BE2C (cell line): ENCODE measurements around the gene IFFO2.

ENCODE experiments used
- DNase-seq: peaks from one replicate; pipeline ENCODE4 v3.0.0-alpha.2; 2020
- H3K27me3 ChIP-seq: fragments of 250-450 bp; sonication (Bioruptor Pico); 2 replicates; pipeline ENCODE4 v1.5.1; 2020; ENCODE audit warnings: mild to moderate bottlenecking
- H3K36me3 ChIP-seq: fragments of 250-450 bp; sonication (Bioruptor Pico); 2 replicates; pipeline ENCODE4 v1.5.1; 2020; ENCODE audit warnings: mild to moderate bottlenecking
- H3K4me1 ChIP-seq: fragments of 250-450 bp; sonication (Bioruptor Pico); 2 replicates; pipeline ENCODE4 v1.5.1; 2020
- H3K4me3 ChIP-seq: 2 replicates; pipeline ENCODE4 v1.5.1; 2011; ENCODE audit warnings: low read depth, low read length
- H3K9me3 ChIP-seq: fragments of 250-450 bp; sonication (Bioruptor Pico); 2 replicates; pipeline ENCODE4 v1.5.1; 2020
- TF ChIP-seq, protein P1 (sequence below): IDR thresholded peaks from 2 replicates; pipeline ENCODE4 v1.5.1; 2012; ENCODE audit warnings: mild to moderate bottlenecking, low read depth, low read length

IFFO2 gene

DNA sequence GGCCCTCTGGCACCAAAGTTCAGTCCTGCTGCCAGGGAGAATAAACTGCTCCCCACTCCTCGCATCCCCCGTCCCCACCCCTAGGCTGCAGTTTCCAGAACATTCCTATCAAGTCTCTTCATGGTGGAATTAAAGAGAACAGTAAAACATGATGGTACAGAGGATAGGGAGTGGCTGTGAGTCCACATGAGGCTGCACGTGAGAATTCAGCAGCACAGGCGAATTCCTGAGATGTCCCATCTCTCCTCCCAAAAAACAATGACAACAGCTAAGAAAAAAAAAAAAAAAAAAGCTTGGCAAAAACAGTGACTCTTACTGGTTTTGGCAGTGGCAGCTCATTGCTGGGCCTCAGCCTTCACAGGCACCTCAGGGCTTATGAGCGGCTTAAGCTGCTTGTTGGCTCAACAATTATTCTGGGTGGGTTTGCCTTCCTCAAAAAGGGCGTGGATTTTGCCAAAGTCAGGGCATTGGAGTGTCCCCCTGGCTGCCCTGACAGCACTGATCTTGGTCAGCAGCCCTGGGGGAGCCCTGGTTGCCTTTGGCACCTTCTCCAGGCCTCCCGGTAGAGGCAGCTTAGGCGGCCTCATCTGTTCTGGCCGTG is 5.7 kb upstream of the IFFO2 start:
- no peak for DNase-seq
- TF ChIP-seq, protein P1, sequence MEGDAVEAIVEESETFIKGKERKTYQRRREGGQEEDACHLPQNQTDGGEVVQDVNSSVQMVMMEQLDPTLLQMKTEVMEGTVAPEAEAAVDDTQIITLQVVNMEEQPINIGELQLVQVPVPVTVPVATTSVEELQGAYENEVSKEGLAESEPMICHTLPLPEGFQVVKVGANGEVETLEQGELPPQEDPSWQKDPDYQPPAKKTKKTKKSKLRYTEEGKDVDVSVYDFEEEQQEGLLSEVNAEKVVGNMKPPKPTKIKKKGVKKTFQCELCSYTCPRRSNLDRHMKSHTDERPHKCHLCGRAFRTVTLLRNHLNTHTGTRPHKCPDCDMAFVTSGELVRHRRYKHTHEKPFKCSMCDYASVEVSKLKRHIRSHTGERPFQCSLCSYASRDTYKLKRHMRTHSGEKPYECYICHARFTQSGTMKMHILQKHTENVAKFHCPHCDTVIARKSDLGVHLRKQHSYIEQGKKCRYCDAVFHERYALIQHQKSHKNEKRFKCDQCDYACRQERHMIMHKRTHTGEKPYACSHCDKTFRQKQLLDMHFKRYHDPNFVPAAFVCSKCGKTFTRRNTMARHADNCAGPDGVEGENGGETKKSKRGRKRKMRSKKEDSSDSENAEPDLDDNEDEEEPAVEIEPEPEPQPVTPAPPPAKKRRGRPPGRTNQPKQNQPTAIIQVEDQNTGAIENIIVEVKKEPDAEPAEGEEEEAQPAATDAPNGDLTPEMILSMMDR = no peak
- Histone ChIP-seq H3K4me1 (no peaks in the 10 kb centered on the region), H3K9me3 (no peaks in the 10 kb centered on the region), H3K36me3 (no peaks in the 10 kb centered on the region), H3K27me3 (peaks cover 8% of the 10 kb centered on the region; the same call in 1 of the 2 replicates), H3K4me3 (no peak overlapping the region)

DNA sequence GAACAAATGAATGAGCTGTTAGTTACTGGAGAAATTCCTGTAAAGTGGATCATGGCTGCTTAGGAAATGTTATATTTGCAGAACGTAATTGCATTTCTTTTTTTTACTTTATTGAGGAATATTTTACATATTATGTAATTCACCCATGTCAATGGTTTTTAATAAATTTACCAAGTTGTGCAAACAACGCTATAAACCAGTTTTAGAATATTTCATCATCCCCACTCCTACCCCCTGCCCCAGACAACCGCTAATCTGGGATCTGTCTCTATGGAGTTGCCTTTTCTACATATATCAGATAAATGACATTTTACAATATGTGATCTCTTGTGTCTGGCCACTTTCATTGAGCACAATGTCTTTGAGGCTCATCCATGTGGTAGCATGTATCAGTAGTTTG is 4.3 kb upstream of the IFFO2 start:
- TF ChIP-seq, protein P1 = no peak
- H3K4me1 ChIP-seq = no peaks in the 10 kb centered on the region

DNA sequence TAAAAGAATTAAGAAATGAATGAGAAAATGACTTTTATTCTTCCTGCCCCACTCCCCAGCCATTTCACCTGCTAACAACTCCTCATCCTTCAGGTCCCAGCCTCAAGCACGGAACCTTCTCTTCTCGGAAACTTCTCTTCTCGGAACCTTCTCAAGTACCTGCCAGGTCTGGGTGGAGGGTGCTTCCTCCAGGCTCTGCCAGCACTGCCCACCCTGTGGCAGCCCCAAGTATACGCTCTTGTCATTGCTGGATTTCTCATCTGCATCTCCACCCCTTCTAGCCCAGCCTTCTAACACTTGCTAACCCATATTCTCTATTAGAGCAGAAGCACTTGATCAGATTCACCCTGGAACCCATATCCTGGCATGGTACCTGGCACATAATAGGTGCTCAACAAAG is 3.9 kb upstream of the IFFO2 start:
- no peaks in the 10 kb centered on the region for H3K36me3 ChIP-seq
- H3K9me3 ChIP-seq = no peaks in the 10 kb centered on the region
- H3K27me3 ChIP-seq = peaks cover 22% of the 10 kb centered on the region
- H3K4me3 ChIP-seq = no peak overlapping the region
- H3K4me1 ChIP-seq = no peaks in the 10 kb centered on the region
- TF ChIP-seq, protein P1 = no peak
- no peak for DNase-seq

More for the DNA sequence above, 4.3 kb upstream of the IFFO2 start:
- DNase-seq = no peak
- Histone ChIP-seq H3K4me3 (no peak overlapping the region), H3K9me3 (no peaks in the 10 kb centered on the region), H3K27me3 (peaks cover 18% of the 10 kb centered on the region), H3K36me3 (no peaks in the 10 kb centered on the region)

DNA sequence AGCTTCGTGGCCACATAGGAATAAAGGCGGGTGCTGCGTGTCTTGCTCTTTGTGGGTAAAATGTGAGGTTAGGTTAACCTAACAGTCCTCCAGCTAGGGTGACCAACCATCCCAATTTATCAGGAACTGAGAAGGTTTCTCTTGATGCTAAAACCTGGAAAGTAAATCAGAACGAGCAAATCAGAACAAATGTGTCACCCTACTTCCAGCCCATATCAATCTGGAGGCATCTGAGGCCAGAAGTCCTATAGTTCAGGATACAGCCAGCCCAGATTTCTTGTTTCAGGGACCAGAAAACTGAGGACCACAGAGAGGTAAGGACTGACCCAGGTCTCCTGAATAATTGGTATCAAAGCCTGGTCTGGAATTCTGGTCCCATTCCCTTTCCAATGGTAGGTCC is 3.1 kb upstream of the IFFO2 start:
- Histone ChIP-seq H3K36me3 (no peaks in the 10 kb centered on the region), H3K27me3 (peaks cover 30% of the 10 kb centered on the region), H3K9me3 (no peaks in the 10 kb centered on the region), H3K4me1 (no peaks in the 10 kb centered on the region), H3K4me3 (no peak overlapping the region)
- TF ChIP-seq, protein P1 = no peak
- no peak for DNase-seq

DNA sequence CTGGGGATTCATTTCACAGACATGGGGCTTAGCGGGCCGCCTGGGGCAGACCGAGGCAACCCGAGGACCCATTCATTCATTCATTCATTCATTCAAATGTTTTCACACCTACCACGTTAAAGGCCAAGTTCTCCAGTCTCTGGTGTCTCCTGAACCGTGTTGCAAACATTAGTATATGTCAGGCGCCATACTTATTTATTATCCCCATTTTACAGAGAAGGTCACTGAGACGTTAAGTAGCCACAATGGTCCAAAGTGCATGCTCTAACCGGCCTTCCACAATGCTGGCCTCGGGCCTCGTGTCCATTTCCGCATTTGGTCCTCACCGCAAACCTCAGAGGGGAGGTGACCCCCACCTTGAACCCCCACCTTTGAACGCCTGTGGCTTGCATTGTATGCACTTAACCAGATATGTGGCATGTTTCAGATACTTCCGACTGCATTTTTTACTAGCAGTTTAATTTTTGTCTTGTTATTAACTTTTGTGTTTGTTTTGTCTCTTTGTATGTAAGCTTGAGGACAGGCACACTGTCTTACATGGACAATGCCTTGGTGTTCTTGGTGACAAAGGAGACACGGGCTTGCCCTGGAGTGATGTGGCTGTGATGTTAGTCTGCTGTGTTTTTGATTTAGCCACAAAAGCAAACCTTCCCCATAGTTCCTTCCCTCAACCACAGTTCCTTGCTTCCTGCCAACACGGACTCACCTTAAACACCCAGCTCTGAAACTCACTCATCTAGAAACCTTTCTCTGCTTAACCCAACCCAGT is 1.2 kb upstream of the IFFO2 start:
- H3K4me1 ChIP-seq = no peaks in the 10 kb centered on the region
- H3K4me3 ChIP-seq = no peak overlapping the region
- no peaks in the 10 kb centered on the region for H3K36me3 ChIP-seq
- TF ChIP-seq, protein P1 = no peak
- no peaks in the 10 kb centered on the region for H3K9me3 ChIP-seq
- H3K27me3 ChIP-seq = peaks cover 35% of the 10 kb centered on the region
- DNase-seq = no peak

DNA sequence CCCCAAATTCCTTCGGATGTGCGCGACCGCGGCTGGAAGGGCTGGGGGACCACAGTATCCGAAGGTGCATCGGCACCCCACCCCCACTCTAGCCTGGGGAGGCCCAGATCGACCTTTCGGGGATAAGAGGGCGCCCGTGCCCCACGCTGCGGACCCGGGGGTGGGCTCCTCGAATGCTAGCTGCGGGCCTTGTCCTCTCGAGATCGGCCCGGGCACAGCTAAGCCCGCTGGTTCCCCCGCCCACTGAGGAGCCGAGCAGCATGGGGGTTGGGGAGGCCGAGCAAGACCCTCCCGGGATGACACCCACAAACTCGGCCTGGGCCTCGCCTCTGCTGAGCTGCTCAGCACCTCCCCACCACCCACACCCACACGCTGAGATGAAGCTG is 653 bp upstream of the IFFO2 start:
- H3K4me3 ChIP-seq = peak overlapping the region; percentile 49
- H3K36me3 ChIP-seq = no peaks in the 10 kb centered on the region
- DNase-seq = peak; percentile 10
- TF ChIP-seq, protein P1 = no peak
- H3K9me3 ChIP-seq = no peaks in the 10 kb centered on the region
- no peaks in the 10 kb centered on the region for H3K4me1 ChIP-seq
- peaks cover 35% of the 10 kb centered on the region for H3K27me3 ChIP-seq
